ENCODE measurements around the gene IL18R1.

Gene IL18R1

GRCh38 chr2:102418421-102418961 lies 62.9 kb downstream of the IL18R1 start:
- no peaks in the 10 kb centered on the region for H3K9me3 ChIP-seq (ENCODE audit: control insufficient read depth in 2 of 2, low read length in 2 of 2)
- H3K4me1 ChIP-seq (ENCODE audit: control insufficient read depth, insufficient read depth, low read length), result no peaks in the 10 kb centered on the region
- H3K27me3 ChIP-seq (ENCODE audit: control insufficient read depth in 1 of 2, insufficient read depth in 2 of 2, low read length in 2 of 2), result no peaks in the 10 kb centered on the region
- no peak overlapping the region for H3K9ac ChIP-seq (ENCODE audit: low read length in 2 of 2)
- no peak overlapping the region for H3K27ac ChIP-seq (ENCODE audit: low read length)
- H3K4me3 ChIP-seq (ENCODE audit: low read length in 2 of 2), result no peak overlapping the region
- no peaks in the 10 kb centered on the region for H3K36me3 ChIP-seq (ENCODE audit: control insufficient read depth in 2 of 2, insufficient read depth in 2 of 2, low read length in 2 of 2)

DNA sequence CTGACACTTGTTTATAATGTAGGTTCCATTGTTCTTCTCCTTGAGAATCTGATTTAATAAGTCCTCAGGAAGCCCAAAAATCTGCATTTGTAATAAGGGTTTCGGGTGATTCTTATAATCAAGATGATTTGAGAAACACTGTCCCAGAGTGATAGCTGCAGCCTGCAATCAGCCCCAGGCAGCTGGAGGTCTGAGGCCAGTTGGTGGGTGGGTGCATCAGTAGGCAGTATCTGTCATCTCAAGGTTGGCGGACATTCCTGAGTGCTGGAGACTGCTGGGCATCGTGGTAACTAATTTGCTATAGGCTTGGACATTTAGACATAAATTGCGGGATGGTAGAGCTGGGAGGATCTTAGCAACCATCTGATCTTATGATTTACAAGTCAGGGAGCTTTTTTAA lies 64.7 kb downstream of the IL18R1 start:
- no peak overlapping the region for H3K27ac ChIP-seq (ENCODE audit: low read length)
- H3K4me3 ChIP-seq (ENCODE audit: low read length in 2 of 2), result no peak overlapping the region
- H3K4me1 ChIP-seq (ENCODE audit: control insufficient read depth, insufficient read depth, low read length), result no peaks in the 10 kb centered on the region

DNA sequence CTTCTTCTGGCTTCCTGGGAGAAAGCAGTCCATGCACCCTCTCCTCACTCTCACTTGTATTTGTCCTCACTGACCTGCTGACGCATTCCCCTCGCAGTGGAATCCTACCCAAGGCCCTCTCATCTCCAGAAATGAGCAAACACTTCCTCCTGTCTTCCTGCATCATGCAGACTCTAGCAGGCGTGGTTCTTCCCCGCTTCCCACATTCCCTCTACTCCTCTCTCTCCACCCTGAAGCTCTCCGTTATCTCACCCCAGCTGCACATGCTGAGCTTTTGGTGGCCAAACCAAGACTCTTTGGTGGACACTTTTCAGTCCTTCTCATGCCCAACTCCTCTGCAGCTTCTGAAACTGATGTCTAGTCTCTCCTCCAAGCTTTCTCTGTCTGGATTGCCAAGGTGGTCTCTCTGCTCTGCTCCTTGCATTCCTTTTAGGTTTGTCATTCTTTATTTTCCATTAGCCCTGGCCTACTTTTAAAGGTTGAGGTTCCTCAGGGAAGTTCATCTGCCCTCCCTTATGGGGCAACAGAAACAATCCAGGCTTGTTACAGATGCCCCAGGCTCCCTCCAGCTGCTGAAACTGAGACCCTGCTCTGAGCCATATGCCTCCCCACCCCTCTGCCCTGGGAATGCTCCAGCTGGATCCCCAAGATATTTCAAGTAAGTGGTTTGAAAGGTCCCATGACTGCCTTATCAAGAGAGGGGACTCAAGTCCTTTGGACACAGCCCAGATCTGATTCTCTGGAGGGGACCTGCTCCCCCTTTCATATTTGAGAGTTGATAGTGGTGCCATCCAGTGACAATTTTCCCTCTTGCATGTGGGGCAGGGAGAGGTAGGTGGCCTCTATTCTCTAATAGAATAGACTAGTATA lies 66.5 kb downstream of the IL18R1 start:
- Histone ChIP-seq H3K4me1 (ENCODE audit: control insufficient read depth, insufficient read depth, low read length) (no peaks in the 10 kb centered on the region), H3K27ac (ENCODE audit: low read length) (no peak overlapping the region), H3K9ac (ENCODE audit: low read length in 2 of 2) (no peak overlapping the region), H3K4me3 (ENCODE audit: low read length in 2 of 2) (no peak overlapping the region), H3K9me3 (ENCODE audit: control insufficient read depth in 2 of 2, low read length in 2 of 2) (no peaks in the 10 kb centered on the region), H3K27me3 (ENCODE audit: control insufficient read depth in 1 of 2, insufficient read depth in 2 of 2, low read length in 2 of 2) (no peaks in the 10 kb centered on the region), H3K36me3 (ENCODE audit: control insufficient read depth in 2 of 2, insufficient read depth in 2 of 2, low read length in 2 of 2) (no peaks in the 10 kb centered on the region)

More for the DNA sequence above, 64.7 kb downstream of the IL18R1 start:
- Histone ChIP-seq H3K36me3 (ENCODE audit: control insufficient read depth in 2 of 2, insufficient read depth in 2 of 2, low read length in 2 of 2) (no peaks in the 10 kb centered on the region), H3K9ac (ENCODE audit: low read length in 2 of 2) (no peak overlapping the region), H3K9me3 (ENCODE audit: control insufficient read depth in 2 of 2, low read length in 2 of 2) (no peaks in the 10 kb centered on the region), H3K27me3 (ENCODE audit: control insufficient read depth in 1 of 2, insufficient read depth in 2 of 2, low read length in 2 of 2) (no peaks in the 10 kb centered on the region)

GRCh38 chr2:102422910-102423309 lies 67.3 kb downstream of the IL18R1 start, which contains the start of gene IL18RAP:
TSS of gene IL18RAP (plus strand) at chr2:102423160. CDS start at chr2:102423278, 118 bp downstream.
- H3K27ac ChIP-seq (ENCODE audit: low read length), result no peak within 1 kb of the TSS
- no peaks in the 10 kb centered on the region for H3K27me3 ChIP-seq (ENCODE audit: control insufficient read depth in 1 of 2, insufficient read depth in 2 of 2, low read length in 2 of 2)
- H3K36me3 ChIP-seq (ENCODE audit: control insufficient read depth in 2 of 2, insufficient read depth in 2 of 2, low read length in 2 of 2), result no peaks in the 10 kb centered on the region
- no peaks in the 10 kb centered on the region for H3K4me1 ChIP-seq (ENCODE audit: control insufficient read depth, insufficient read depth, low read length)
- no peak within 1 kb of the TSS for H3K4me3 ChIP-seq (ENCODE audit: low read length in 2 of 2)
- no peak within 1 kb of the TSS for H3K9ac ChIP-seq (ENCODE audit: low read length in 2 of 2)
- H3K9me3 ChIP-seq (ENCODE audit: control insufficient read depth in 2 of 2, low read length in 2 of 2), result no peaks in the 10 kb centered on the region

DNA sequence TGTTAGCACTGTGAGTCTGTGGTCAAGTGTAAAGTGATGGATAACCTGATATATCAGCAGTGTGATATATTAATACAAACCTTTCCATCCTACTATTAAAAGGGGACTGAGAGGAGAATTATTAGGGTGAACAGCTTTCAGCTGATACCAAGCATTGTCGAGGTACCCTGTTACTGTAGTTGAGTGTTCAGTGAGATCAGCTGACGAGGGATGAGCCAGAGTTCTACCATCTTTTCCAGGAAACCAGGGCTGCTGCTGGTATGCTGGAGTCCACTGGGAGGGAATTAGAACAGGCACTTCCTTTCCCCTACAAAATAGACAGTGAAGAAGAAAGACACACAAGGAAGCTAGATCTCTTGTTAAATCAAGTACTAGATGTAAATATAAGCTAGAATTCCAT lies 67.8 kb downstream of the IL18R1 start:
- H3K4me3 ChIP-seq (ENCODE audit: low read length in 2 of 2), result no peak overlapping the region
- no peaks in the 10 kb centered on the region for H3K36me3 ChIP-seq (ENCODE audit: control insufficient read depth in 2 of 2, insufficient read depth in 2 of 2, low read length in 2 of 2)
- no peaks in the 10 kb centered on the region for H3K9me3 ChIP-seq (ENCODE audit: control insufficient read depth in 2 of 2, low read length in 2 of 2)
- H3K27ac ChIP-seq (ENCODE audit: low read length), result no peak overlapping the region
- no peak overlapping the region for H3K9ac ChIP-seq (ENCODE audit: low read length in 2 of 2)
- H3K27me3 ChIP-seq (ENCODE audit: control insufficient read depth in 1 of 2, insufficient read depth in 2 of 2, low read length in 2 of 2), result no peaks in the 10 kb centered on the region
- no peaks in the 10 kb centered on the region for H3K4me1 ChIP-seq (ENCODE audit: control insufficient read depth, insufficient read depth, low read length)

DNA sequence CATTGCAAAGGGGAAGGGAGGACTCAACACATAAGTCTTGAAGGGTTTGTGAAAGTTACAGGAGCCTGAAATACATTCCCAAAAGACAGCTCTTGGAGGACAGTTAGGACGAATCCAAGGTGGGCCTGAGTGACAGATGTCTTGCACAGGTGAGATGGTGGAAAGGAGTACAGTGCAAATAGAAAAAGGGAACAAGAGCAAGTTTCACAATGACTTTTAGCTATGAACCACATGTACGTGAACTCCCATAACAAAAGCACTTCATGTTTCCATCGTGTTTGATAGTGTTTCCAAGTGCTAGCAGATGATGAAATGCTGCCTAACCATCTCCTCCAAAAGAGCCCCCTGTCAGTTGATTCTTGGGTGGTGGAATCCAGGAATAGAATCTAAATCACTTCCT lies 69.2 kb downstream of the IL18R1 start:
- no peaks in the 10 kb centered on the region for H3K27me3 ChIP-seq (ENCODE audit: control insufficient read depth in 1 of 2, insufficient read depth in 2 of 2, low read length in 2 of 2)
- no peaks in the 10 kb centered on the region for H3K4me1 ChIP-seq (ENCODE audit: control insufficient read depth, insufficient read depth, low read length)
- H3K36me3 ChIP-seq (ENCODE audit: control insufficient read depth in 2 of 2, insufficient read depth in 2 of 2, low read length in 2 of 2), result no peaks in the 10 kb centered on the region
- no peaks in the 10 kb centered on the region for H3K9me3 ChIP-seq (ENCODE audit: control insufficient read depth in 2 of 2, low read length in 2 of 2)
- H3K9ac ChIP-seq (ENCODE audit: low read length in 2 of 2), result no peak overlapping the region
- H3K4me3 ChIP-seq (ENCODE audit: low read length in 2 of 2), result no peak overlapping the region
- H3K27ac ChIP-seq (ENCODE audit: low read length), result no peak overlapping the region

GRCh38 chr2:102425441-102426132 lies 70.0 kb downstream of the IL18R1 start:
- Histone ChIP-seq H3K4me1 (ENCODE audit: control insufficient read depth, insufficient read depth, low read length) (no peaks in the 10 kb centered on the region), H3K27ac (ENCODE audit: low read length) (no peak overlapping the region), H3K36me3 (ENCODE audit: control insufficient read depth in 2 of 2, insufficient read depth in 2 of 2, low read length in 2 of 2) (no peaks in the 10 kb centered on the region), H3K9ac (ENCODE audit: low read length in 2 of 2) (no peak overlapping the region), H3K4me3 (ENCODE audit: low read length in 2 of 2) (no peak overlapping the region), H3K9me3 (ENCODE audit: control insufficient read depth in 2 of 2, low read length in 2 of 2) (no peaks in the 10 kb centered on the region), H3K27me3 (ENCODE audit: control insufficient read depth in 1 of 2, insufficient read depth in 2 of 2, low read length in 2 of 2) (no peaks in the 10 kb centered on the region)

GRCh38 chr2:102427249-102427648 lies 71.7 kb downstream of the IL18R1 start:
- no peak overlapping the region for H3K27ac ChIP-seq (ENCODE audit: low read length)
- no peak overlapping the region for H3K9ac ChIP-seq (ENCODE audit: low read length in 2 of 2)
- no peaks in the 10 kb centered on the region for H3K27me3 ChIP-seq (ENCODE audit: control insufficient read depth in 1 of 2, insufficient read depth in 2 of 2, low read length in 2 of 2)
- H3K4me3 ChIP-seq (ENCODE audit: low read length in 2 of 2), result no peak overlapping the region
- no peaks in the 10 kb centered on the region for H3K4me1 ChIP-seq (ENCODE audit: control insufficient read depth, insufficient read depth, low read length)
- no peaks in the 10 kb centered on the region for H3K9me3 ChIP-seq (ENCODE audit: control insufficient read depth in 2 of 2, low read length in 2 of 2)
- no peaks in the 10 kb centered on the region for H3K36me3 ChIP-seq (ENCODE audit: control insufficient read depth in 2 of 2, insufficient read depth in 2 of 2, low read length in 2 of 2)

DNA sequence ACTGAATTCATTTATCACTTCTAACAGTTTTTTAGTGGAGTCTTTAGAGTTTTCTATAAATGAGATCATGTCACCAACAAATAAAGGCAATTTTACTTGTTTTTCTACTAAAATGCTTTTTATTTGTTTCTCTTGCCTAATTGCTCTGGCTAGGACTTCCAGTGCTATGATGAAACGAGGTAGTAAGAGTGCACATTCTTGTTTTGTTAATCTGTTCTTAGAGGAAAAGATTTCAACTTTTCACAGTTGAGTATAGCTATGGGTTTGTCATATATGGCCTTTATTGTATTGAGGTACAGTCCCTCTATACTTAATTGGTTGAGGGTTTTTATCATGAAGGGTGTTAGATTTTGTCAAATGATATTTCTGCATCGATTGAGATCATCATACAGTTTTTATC lies 73.0 kb downstream of the IL18R1 start:
- Histone ChIP-seq H3K4me1 (ENCODE audit: control insufficient read depth, insufficient read depth, low read length) (no peaks in the 10 kb centered on the region), H3K4me3 (ENCODE audit: low read length in 2 of 2) (no peak overlapping the region), H3K9ac (ENCODE audit: low read length in 2 of 2) (no peak overlapping the region), H3K36me3 (ENCODE audit: control insufficient read depth in 2 of 2, insufficient read depth in 2 of 2, low read length in 2 of 2) (no peaks in the 10 kb centered on the region), H3K9me3 (ENCODE audit: control insufficient read depth in 2 of 2, low read length in 2 of 2) (no peaks in the 10 kb centered on the region), H3K27me3 (ENCODE audit: control insufficient read depth in 1 of 2, insufficient read depth in 2 of 2, low read length in 2 of 2) (no peaks in the 10 kb centered on the region), H3K27ac (ENCODE audit: low read length) (no peak overlapping the region)

- Histone ChIP-seq H3K27ac (ENCODE audit: low read length) (no peak overlapping the region), H3K9ac (ENCODE audit: low read length in 2 of 2) (no peak overlapping the region), H3K27me3 (ENCODE audit: control insufficient read depth in 1 of 2, insufficient read depth in 2 of 2, low read length in 2 of 2) (no peaks in the 10 kb centered on the region), H3K36me3 (ENCODE audit: control insufficient read depth in 2 of 2, insufficient read depth in 2 of 2, low read length in 2 of 2) (no peaks in the 10 kb centered on the region), H3K4me1 (ENCODE audit: control insufficient read depth, insufficient read depth, low read length) (no peaks in the 10 kb centered on the region), H3K9me3 (ENCODE audit: control insufficient read depth in 2 of 2, low read length in 2 of 2) (no peaks in the 10 kb centered on the region), H3K4me3 (ENCODE audit: low read length in 2 of 2) (no peak overlapping the region)
These were observed 76.8 kb downstream of the IL18R1 start for GRCh38 chr2:102432386-102432785.
